DMS53 treated with DMSO at 0.1 percent for 48 hours (cell line): ENCODE data around the gene NCDN.
A peak's percentile ranks its signal among the peaks of the same experiment; 100 is the strongest.
"Not testable (repeated sequence)": the region's sequence is repeated elsewhere in the genome, so short reads cannot be mapped to it uniquely, and the experiment has no call there.

Experiments used
- DNase-seq: peaks from one replicate; lab custom pipeline; 2025; ENCODE audit not compliant: unreplicated experiment; lab: John Stamatoyannopoulos, UW

The NCDN gene

DNA sequence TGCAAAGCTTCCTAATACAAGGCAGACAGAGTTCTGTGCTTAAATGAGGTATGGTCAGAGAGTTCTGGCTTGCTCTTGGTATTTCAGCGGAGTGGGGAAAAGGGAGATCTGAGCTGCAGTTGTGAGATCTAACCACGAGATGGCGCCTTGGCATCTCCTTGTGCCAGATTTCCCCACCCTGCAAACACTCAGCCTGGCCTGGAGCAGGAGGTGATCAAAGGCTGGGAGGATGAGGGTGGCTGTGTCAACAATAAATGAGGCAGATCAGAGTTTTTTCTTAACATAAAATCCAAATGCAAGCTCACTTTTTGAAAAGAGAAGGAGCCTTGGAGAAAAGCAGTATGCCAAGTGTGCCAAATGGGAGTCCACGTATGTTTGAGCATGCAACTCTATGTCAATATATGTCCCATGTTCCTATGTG lies 11.4 kb downstream of the NCDN start:
- DNase-seq = peak; percentile 54

DNA sequence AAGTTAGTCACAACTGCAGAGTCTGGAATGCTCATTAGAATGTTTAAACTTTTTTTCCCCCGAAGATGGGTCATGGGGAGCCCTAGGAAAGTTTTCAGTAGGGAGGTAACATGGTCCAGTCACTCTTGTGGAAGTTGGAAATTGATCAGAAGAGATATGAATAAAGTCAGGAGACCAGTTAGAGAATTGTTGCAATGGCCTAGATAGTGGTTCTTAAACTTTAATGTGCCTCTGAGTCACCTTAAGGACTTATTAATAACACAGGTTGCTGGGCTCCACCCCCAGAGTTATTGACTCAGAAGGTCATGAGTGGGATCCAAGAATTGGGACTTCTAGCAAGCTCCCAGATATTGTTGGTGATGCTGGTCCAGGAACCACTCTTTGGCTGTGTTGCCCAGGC lies 12.3 kb downstream of the NCDN start:
- DNase-seq = no peak

GRCh38 chr1:35570589-35571137 lies 13.1 kb downstream of the NCDN start:
- DNase-seq = no peak

DNA sequence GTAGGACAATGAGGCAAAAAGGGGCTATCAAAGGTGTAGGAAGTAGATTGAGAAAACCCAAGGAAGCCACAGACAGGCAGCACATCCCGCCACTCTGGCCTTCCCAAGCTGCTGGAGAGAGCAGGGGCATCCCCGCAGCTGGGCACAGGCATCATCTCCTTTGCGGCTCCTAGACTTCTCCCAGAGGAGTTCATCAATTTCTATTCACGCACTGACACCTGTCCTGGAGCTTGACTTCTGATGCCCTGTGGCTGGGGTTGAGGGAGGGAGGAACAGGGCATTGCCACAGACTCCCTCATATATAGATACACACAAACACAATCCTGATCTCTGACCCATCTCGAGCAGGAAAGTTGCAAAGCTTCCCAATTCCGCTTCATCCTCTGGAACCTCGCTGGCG lies 13.7 kb downstream of the NCDN start:
- no peak for DNase-seq

DNA sequence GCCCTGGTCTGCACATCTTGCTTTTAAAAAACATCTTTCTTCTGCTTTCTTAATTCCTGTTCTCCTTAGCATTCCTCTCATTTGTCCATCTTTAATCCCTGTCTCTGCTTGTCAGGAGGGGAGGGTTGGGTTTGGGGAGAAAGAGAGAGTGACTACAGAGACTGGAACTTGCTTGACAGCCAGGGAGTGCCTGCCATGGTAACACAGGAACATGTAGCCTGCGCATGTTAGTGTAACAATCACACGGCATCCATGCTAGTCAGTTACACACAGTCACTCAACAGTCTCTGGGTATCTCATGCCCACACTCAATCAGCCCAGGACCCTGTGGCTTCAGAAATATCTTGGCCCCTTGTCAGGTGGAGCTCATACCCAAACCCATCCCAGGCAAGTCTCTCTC lies 14.7 kb downstream of the NCDN start:
- DNase-seq = no peak

- no peak for DNase-seq
Observed at GRCh38 chr1:35573198-35574124, 15.9 kb downstream of the NCDN start, which contains the start of gene TFAP2E. Gene TFAP2E (plus strand): TSS chr1:35573314. CDS start chr1:35573578, 264 bp downstream.

DNA sequence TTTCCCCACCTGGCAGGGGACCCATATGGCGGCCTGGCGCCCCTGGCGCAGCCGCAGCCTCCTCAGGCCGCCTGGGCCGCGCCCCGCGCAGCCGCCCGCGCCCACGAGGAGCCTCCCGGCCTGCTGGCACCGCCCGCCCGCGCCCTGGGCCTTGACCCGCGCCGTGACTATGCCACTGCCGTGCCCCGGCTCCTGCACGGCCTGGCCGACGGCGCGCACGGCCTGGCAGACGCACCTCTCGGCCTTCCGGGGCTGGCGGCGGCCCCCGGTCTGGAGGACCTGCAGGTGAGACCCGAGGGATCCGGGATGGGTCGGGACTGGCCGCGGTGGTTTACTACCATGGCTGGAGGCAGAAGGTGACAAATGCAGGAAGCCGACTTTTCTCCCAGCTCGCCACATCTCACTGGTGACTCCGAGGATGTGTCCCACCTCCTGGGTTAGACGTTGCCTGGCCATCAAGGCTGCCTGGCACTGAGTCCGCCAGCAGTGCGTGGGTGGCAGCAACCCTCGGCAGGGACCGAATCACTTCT lies 16.6 kb downstream of the NCDN start:
- no peak for DNase-seq

DNA sequence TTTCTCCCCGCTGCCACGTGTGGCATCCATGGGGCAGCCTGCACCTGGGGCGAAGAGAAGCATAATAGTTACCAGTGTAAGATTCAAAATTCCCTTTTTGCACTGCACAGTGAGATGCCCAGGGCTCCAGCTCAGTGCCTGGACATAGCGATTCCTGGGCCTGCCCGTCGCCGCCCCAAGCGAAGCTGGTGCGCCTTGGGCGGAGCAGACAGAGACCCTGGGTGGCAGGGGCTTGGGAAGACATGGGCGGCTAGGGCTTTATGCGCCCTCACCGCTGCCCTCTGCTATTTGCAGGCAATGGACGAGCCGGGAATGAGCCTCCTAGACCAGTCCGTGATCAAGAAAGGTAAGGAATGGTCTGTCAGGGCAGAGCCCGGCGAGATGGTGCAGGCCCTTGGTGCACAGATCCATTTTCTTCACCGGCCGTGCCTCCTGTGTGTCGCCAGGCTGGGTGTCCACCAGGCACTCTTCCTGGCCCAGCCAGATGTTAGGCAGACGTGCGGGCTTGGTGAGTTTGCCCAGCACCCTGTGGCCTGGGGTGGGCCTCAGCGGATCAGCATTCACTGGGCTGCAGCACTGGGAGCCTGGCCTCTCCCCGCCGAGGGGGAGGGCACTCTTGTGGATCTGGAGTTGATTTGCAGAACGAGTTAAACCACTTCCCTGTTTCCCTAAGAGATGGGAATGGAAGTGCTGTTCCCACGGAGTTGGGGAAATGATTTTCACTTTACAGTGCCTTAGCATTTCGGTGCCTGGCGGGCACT lies 17.2 kb downstream of the NCDN start:
- DNase-seq = no peak

- no peak for DNase-seq
Observed at GRCh38 chr1:35575416-35575958, 17.9 kb downstream of the NCDN start.

DNA sequence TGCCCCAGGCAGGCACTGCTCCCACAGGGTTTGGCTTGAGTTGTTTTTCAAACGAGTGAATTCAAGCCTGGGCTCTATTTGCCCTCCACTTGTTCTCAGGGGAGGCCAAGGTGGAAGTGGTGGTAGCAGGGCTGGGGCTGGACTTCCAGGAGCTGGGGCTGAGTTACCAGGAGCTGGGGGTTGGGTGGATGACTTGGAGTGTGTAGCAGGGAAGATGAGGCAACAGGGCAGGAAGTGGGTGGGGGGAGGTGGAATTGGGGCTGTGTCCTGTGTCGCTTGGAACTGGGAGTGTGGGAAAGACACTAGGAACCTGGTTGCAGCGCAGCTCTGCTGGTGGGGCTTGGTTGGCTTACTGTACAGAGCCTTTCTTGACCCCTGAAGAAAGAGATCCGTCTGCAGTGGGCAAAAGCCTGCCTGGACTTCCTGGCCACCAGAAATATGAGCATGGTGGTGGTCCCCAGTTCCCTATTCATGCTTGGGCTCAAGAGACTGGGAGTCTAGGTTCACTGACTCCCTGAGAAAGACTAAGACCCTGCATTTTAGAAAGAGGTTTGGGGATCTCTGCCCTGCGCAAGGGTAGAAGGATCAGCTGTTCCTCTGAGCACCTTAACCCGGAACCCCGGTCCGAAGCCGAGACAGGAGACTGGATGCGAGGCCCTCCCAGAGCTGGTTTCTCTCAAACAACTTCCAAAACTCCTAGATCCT lies 18.6 kb downstream of the NCDN start:
- DNase-seq = no peak

- DNase-seq = not testable (repeated sequence)
Observed at GRCh38 chr1:35576766-35577070, 19.1 kb downstream of the NCDN start.

GRCh38 chr1:35577071-35577998 lies 19.7 kb downstream of the NCDN start:
- no peak for DNase-seq

- DNase-seq = no peak
Observed at GRCh38 chr1:35580949-35581388, 23.4 kb downstream of the NCDN start.

DNA sequence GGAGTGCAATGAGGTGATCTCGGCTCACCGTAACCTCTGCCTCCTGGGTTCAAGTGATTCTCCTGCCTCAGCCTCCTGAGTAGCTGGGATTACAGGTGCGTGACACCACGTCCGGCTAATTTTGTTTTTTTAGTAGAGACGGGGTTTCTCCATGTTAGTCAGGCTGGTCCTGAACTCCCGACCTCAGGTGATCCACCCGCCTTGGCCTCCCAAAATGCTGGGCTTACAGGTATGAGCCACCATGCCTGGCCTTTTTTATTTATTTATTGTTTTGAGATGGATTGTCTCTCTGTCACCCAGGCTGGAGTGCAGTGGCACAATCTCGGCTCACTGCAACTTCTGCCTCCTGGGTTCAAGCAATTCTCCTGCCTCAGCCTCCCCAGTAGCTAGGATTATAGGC lies 24.0 kb downstream of the NCDN start:
- not testable (repeated sequence) for DNase-seq

GRCh38 chr1:35585281-35585680 lies 27.7 kb downstream of the NCDN start:
- no peak for DNase-seq

DNA sequence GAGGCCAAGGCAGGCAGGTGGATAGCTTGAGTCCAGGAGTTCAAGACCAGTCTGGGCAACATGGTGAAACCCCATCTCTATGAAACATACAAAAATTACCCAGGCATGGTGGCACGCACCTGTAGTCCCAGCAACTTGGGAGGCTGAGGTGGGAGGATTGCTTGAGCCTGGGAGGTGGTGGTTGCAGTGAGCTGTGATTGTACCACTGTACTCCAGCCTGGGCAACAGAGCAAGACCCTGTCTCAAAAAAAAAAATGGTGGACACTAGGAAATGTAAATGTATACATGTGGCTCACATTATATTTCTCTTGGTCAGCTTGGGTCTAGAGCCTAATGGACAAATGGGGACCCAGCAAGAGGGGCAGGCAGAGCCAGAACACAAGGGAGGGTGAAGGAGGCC lies 28.2 kb downstream of the NCDN start:
- DNase-seq = not testable (repeated sequence)

DNA sequence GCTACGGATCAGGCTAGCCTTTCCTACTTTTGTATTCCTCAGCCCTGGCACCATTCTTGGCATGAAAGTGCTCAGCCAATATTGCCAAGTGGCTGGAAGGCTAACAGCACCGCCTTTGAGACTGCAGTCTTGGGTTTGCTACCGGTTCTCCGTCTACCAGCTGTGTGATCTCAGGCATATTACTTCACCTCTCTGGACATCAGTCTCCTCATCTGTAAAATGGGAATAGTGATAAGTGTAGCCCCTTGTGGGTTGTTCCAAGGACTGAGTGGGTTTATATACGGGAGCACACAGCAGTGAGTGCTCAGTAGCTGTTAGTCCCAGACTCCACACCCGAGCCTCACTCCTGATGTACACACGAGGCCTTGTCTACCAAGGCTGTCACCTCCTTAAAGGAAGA lies 29.2 kb downstream of the NCDN start:
- no peak for DNase-seq

DNA sequence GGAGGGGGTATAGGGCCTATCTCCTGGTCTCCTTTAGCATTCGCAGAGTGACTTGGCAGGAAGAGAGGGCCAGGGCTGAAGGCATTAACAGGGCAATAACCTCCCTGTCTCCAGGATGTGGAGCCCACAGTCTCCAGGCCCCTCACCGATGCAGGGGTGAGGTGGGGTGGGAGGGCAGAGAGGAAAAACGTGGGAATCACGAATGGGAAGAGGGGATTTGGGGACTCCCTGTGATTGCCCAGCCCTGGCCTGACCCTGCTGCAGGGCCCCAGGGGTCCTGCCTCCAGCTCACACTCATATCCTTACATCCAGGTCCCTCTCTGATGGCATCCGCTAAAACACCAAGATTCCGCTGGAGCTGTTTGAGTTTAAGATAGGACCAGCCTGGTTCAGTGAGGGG lies 30.1 kb downstream of the NCDN start:
- DNase-seq = no peak

DNA sequence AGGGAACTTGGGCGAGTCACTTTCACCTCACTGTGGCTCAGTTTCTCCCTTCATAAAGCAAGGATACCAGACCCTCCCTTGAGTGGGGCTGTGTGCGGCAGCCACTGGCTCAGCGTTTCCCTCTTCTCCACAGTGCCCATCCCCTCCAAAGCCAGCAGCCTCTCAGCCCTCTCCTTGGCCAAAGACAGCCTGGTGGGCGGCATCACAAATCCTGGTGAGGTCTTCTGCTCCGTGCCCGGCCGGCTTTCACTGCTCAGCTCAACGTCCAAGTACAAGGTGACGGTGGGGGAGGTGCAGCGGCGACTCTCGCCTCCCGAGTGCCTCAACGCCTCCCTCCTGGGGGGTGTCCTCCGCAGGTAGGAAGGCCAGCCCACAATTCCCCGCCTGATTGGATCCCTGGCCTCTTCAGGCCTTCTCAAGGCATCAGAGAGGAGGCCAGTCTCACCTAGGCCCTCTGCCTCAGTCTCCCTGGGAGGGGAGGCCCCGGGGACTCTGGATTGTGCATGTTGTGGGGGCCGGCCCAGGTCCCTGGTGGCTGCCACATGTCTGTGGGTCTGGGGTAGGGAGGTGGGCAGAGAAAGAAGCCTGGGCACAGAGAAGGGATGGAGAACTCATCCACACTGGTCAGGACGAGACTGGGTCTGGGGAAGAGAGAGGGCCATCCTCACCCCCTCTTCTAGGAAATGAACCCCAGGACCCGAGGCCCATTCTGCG lies 30.8 kb downstream of the NCDN start:
- no peak for DNase-seq
